Measurements from ENCODE around the gene AKAP13. TPM values are rescaled to one million over a fixed set of nuclear protein-coding genes. Genes with fewer than 3 reads are reported as not detected.
"Not testable (repeated sequence)": the region's sequence is repeated elsewhere in the genome, so short reads cannot be mapped to it uniquely, and the experiment has no call there.

Gene AKAP13
- total RNA-seq, 3 donors from 2014 or later: 67.4 to 78.8 (median 77.0) TPM

DNA sequence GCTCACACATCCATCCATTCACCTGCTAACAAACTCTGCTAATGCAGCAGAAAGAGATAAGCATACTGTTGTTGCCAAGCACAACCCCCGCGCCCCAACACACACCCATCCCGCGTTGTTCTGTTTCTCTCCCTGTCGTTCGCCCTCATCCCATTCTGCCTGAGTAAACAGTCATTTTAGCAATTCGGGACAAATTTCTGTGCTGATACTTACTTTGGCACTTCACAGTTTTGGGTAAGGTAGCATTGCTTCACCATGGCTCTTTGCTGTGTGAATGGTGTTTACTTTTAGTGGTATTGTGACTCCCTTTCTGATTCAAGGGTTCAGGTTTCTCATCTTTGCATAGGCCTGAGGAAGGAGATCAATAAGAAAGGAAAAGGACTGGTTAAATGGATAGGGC lies 149.7 kb downstream of the AKAP13 start:
- H3K4me3 Mint-ChIP-seq: no peak overlapping the region
- peaks cover 51% of the 10 kb centered on the region for H3K4me1 Mint-ChIP-seq (ENCODE audit: low read depth)
- H3K9me3 Mint-ChIP-seq: no peaks in the 10 kb centered on the region
- no peaks in the 10 kb centered on the region for H3K27me3 Mint-ChIP-seq (ENCODE audit: low read depth)
- peaks cover 25% of the 10 kb centered on the region for H3K36me3 Mint-ChIP-seq (ENCODE audit: insufficient read depth)
- DNase-seq (no peak), ATAC-seq (no peak)

DNA sequence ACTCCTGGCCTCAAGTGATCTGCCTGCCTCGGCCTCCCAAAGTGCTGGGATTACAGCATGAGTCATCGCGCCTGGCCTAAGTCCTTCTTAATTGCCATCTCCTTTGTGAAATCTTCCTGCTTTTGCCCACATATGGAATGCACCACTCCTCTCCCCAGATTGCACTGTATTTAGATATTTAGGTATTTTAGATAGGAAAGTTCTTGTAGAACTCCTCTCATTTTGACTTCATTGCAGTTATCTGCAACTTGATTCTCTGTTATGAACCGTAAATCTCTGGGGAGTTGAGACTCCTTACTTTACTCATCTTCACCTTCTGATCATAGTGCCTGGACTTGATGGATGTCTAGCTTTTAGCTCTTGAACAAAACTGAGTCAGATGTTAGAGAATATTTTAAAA lies 150.7 kb downstream of the AKAP13 start:
- H3K4me3 Mint-ChIP-seq: no peak overlapping the region
- H3K36me3 Mint-ChIP-seq (ENCODE audit: insufficient read depth): peaks cover 21% of the 10 kb centered on the region
- DNase-seq (no peak), ATAC-seq (no peak)
- peaks cover 52% of the 10 kb centered on the region for H3K4me1 Mint-ChIP-seq (ENCODE audit: low read depth)
- H3K9me3 Mint-ChIP-seq: no peaks in the 10 kb centered on the region
- H3K27me3 Mint-ChIP-seq (ENCODE audit: low read depth): no peaks in the 10 kb centered on the region

DNA sequence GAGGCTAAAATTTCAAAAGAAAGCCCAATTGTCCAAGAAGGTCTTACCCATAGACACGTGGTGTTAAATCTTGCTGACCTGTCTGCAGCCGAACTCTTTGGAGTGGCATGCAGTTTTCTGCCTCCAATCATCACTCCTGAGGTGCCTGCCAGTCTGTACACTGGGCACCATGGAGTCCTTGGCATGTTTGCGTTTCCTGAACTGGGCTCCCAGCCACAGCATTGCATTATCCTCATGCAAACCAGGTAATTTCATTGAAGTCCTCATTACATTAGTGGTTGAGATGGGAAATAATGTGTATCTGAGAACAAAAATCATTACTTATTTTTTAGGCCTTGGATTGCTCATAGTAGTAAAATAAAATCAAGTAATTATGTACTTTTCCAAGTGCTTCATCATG lies 152.3 kb downstream of the AKAP13 start:
- no peaks in the 10 kb centered on the region for H3K9me3 Mint-ChIP-seq
- peaks cover 26% of the 10 kb centered on the region for H3K36me3 Mint-ChIP-seq (ENCODE audit: insufficient read depth)
- ATAC-seq (no peak), DNase-seq (no peak)
- no peaks in the 10 kb centered on the region for H3K27me3 Mint-ChIP-seq (ENCODE audit: low read depth)
- H3K4me1 Mint-ChIP-seq (ENCODE audit: low read depth): peaks cover 51% of the 10 kb centered on the region
- no peak overlapping the region for H3K4me3 Mint-ChIP-seq

DNA sequence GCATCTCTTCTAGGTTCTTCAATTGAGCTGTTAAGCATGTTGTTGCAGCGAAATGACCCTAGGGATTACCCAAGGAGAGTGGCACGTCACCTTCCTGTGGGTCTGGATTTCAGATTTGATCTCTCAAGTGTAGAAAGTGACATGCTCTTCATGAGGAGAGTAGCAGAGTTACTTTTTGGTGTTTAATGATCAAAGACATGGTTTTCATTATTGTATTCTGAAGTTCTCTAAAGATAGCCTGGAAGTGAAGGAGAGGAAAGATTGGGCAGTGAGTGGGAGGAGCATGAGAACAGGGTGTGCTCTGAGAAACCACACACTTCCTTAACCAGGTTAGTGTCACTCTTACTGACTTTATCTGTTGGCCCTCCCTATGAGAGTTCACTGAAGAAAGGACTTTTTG lies 153.6 kb downstream of the AKAP13 start:
- DNase-seq (no peak), ATAC-seq (peak; percentile 77 to 81)
- Mint-ChIP-seq H3K9me3 (no peaks in the 10 kb centered on the region), H3K4me3 (no peak overlapping the region), H3K4me1 (ENCODE audit: low read depth) (peaks cover 51% of the 10 kb centered on the region), H3K27me3 (ENCODE audit: low read depth) (no peaks in the 10 kb centered on the region), H3K36me3 (ENCODE audit: insufficient read depth) (peaks cover 26% of the 10 kb centered on the region)

DNA sequence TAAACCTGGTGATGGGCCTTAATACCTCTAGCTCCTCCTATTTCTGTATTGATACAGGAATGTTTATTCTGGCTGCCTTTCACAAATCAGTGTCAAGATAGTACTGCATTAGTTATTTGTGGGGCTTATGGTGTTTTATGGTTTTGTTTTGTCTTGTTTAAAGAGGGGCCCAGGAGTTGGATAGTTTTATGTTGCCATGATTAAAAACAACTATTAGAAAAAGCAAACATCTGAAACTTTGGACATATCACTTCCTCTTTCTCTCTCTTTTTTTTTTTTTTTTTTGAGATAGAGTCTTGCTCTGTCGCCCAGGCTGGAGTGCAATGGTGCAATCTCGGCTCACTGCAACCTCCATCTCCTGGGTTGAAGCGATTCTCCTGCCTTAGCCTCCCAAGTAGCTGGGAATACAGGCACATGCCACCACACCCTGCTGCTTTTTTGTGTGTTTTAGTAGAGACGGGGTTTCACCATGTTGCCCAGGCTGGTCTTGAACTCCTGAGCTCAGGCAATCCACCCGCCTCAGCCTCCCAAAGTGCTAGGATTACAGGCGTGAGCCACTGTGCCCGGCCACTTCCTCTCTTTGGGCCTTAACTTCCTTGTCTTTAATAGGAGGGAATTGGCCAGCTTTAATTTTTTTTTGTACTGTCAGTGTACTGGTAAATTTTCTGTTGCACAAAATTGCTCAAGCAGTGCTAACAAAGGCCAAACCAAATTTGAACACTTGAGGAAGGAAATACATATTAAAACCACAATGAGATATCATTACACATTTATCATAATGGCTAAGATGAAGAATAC lies 155.3 kb downstream of the AKAP13 start:
- ATAC-seq; H3K9me3 Mint-ChIP-seq; H3K27me3 Mint-ChIP-seq (ENCODE audit: low read depth); DNase-seq; H3K4me3 Mint-ChIP-seq: not testable (repeated sequence)
- Mint-ChIP-seq H3K36me3 (ENCODE audit: insufficient read depth) (peaks cover 24% of the 10 kb centered on the region), H3K4me1 (ENCODE audit: low read depth) (peaks cover 64% of the 10 kb centered on the region)

DNA sequence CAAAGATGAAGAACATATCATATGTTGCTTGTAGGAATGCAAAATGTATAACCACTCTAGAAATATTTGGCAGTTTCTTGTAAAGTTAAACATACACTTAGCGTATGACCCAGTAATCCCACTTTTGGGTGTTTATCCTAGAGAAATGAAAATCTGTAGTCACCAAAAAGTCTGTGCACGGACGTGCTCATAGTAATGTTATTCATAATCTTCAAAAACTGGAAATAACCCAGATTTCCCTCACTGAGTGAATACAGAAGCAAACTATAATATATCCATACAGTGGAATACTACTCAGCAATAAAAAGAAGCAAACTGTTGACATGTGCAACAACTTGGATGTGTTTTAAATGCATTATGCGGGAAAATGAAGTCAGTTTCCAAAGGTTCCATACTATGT lies 155.9 kb downstream of the AKAP13 start:
- no peaks in the 10 kb centered on the region for H3K27me3 Mint-ChIP-seq (ENCODE audit: low read depth)
- H3K9me3 Mint-ChIP-seq: no peaks in the 10 kb centered on the region
- DNase-seq (no peak), ATAC-seq (no peak)
- no peak overlapping the region for H3K4me3 Mint-ChIP-seq
- H3K4me1 Mint-ChIP-seq (ENCODE audit: low read depth): peaks cover 69% of the 10 kb centered on the region
- H3K36me3 Mint-ChIP-seq (ENCODE audit: insufficient read depth): peaks cover 24% of the 10 kb centered on the region

DNA sequence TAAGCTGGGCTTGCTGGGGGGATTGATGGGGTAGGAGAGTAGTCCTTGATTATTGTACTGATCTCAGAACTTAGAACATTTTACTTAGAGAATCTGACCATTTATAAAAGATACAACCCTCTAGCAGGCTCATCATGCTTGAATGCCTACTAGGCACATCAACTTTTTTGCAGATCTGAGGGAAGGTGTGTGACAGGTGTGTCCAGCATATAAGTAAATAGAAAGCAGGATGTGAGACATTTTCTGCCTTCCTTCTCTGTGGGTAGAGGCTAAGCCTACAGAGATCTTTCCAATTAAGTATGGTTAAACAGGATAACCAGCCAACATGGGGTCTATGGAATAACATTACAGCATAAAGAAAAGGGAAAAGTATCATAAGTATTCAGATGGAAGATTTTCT lies 159.1 kb downstream of the AKAP13 start:
- H3K4me3 Mint-ChIP-seq: no peak overlapping the region
- ATAC-seq (no peak), DNase-seq (no peak)

DNA sequence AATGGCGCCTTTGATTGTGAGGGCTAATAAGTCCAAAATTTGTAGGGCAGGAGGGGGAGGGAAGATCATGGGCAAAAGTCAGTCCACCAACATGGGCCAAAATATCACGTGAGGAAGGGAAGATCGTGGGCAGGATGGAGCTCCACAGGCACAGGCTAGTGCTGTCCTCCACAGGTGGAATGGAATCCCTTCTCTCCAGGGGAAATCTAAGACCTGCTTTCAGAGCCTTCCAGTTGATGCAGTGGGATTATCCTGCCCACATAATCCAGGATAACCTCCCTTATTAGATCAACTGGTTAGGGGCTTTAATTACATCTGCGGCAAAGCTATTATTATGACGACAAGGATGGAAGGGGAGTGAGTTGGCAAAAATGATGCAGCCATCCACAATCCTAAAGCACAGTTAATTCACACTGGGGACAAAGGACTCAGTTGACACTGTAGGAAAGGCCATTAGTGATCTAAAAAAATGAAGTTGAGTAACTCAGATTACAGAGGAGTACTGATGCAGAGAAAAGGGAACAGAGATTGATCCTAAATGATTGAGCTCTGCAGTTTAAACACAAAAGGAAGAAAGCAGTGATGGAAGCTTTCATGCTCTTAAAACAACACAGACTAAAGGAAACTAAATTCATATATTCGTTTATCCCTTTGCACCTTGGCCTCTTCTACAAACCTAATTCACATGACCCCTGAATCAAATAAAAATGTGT lies 159.8 kb downstream of the AKAP13 start:
- H3K4me3 Mint-ChIP-seq: no peak overlapping the region
- H3K27me3 Mint-ChIP-seq (ENCODE audit: low read depth): no peaks in the 10 kb centered on the region
- DNase-seq: no peak
- no peaks in the 10 kb centered on the region for H3K9me3 Mint-ChIP-seq
- peaks cover 15% of the 10 kb centered on the region for H3K36me3 Mint-ChIP-seq (ENCODE audit: insufficient read depth)
- peaks cover 65% of the 10 kb centered on the region for H3K4me1 Mint-ChIP-seq (ENCODE audit: low read depth)
- ATAC-seq: no peak

More for the DNA sequence above, 159.1 kb downstream of the AKAP13 start:
- Mint-ChIP-seq H3K36me3 (ENCODE audit: insufficient read depth) (peaks cover 17% of the 10 kb centered on the region), H3K27me3 (ENCODE audit: low read depth) (no peaks in the 10 kb centered on the region), H3K4me1 (ENCODE audit: low read depth) (peaks cover 70% of the 10 kb centered on the region), H3K9me3 (no peaks in the 10 kb centered on the region)

DNA sequence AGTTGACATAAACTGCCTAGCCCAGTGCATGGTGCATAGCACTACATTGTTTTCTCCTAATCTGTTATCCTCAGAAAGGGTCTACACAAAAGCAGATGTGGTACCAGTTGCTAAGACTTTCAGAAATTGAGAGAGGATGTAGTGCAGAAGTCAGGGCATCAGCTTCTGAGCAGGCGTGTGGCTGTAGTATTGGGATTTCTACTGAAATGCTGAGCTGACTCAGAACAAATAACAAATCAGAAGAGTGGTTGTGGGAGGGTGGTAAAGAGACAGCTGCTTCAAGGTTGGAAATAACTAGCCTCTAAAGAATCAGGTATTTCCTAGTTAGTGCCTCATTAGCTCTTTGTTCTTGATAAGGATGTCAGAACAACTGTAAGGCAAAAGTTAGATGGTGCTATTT lies 161.3 kb downstream of the AKAP13 start:
- Mint-ChIP-seq H3K4me3 (no peak overlapping the region), H3K27me3 (ENCODE audit: low read depth) (no peaks in the 10 kb centered on the region), H3K36me3 (ENCODE audit: insufficient read depth) (peaks cover 12% of the 10 kb centered on the region), H3K4me1 (ENCODE audit: low read depth) (peaks cover 63% of the 10 kb centered on the region), H3K9me3 (no peaks in the 10 kb centered on the region)
- peak; percentile 67 to 72 for ATAC-seq
- no peak for DNase-seq

DNA sequence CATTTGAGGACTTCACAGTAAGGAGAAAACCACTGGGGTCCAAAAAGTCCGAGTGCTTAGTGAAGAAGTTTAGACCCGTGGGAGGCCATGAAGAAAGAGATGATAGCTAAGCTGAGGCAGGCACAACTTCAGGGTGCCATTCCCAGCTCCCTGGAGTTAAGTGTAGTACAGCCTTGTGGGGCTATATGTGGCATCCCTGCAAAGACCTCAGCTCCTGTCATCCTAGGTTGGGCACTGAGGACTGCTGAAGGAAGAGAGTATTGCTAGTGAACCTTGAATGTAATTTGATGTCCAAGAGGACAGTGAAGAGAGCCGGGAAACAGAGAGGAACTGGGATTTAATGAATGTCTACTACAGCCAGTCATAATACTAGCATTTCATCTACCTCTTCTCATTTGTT lies 162.1 kb downstream of the AKAP13 start:
- DNase-seq: no peak
- H3K4me3 Mint-ChIP-seq: peak overlapping the region; percentile 3
- H3K36me3 Mint-ChIP-seq (ENCODE audit: insufficient read depth): peaks cover 15% of the 10 kb centered on the region
- no peaks in the 10 kb centered on the region for H3K27me3 Mint-ChIP-seq (ENCODE audit: low read depth)
- ATAC-seq: no peak
- peaks cover 70% of the 10 kb centered on the region for H3K4me1 Mint-ChIP-seq (ENCODE audit: low read depth)
- H3K9me3 Mint-ChIP-seq: no peaks in the 10 kb centered on the region

DNA sequence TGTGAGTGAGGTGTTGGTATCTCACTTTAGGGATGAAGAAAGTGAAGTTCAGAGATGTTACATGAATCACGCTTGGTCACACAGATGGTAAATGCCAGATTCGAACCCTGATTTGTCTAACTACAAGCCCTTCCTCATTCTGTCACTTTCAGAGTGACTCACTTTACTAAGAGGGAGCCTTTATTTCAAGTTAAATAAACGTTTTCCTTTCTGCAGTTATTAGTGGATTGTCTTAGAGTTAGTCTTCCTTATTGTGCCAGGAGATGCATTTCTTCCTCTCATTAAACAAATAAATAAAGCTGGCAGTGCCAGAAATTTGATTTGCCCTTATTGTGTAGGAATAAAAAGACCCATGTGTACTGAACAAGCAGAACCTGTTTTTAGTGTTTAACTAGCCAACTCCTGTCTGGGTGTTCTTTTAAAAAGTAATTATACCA lies 162.5 kb downstream of the AKAP13 start:
- peak; percentile 91 to 94 for ATAC-seq
- H3K4me3 Mint-ChIP-seq: peak overlapping the region; percentile 3
- H3K9me3 Mint-ChIP-seq: no peaks in the 10 kb centered on the region
- no peaks in the 10 kb centered on the region for H3K27me3 Mint-ChIP-seq (ENCODE audit: low read depth)
- peaks cover 18% of the 10 kb centered on the region for H3K36me3 Mint-ChIP-seq (ENCODE audit: insufficient read depth)
- peaks cover 74% of the 10 kb centered on the region for H3K4me1 Mint-ChIP-seq (ENCODE audit: low read depth)
- no peak for DNase-seq

DNA sequence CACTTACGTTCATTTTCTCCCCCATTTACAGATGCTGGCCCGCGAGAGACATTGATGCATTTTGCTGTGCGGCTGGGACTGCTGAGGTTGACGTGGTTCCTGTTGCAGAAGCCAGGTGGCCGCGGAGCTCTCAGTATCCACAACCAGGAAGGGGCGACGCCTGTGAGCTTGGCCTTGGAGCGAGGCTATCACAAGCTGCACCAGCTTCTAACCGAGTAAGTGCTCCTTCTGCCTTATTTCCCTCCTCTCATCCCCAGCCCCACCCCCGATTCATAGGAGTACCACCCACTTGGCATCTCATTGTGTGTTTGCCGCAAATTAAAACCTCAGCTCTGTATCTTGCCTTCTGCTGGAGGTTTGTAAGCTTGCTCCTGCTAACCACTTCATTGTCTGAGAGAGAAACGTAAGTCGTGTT lies 163.3 kb downstream of the AKAP13 start:
- ATAC-seq: peak in 1 of 2 donors; percentile 18
- DNase-seq: peak; percentile 10
- H3K36me3 Mint-ChIP-seq (ENCODE audit: insufficient read depth): peaks cover 18% of the 10 kb centered on the region
- peak overlapping the region; percentile 17 for H3K4me3 Mint-ChIP-seq
- peaks cover 79% of the 10 kb centered on the region for H3K4me1 Mint-ChIP-seq (ENCODE audit: low read depth)
- no peaks in the 10 kb centered on the region for H3K9me3 Mint-ChIP-seq
- H3K27me3 Mint-ChIP-seq (ENCODE audit: low read depth): no peaks in the 10 kb centered on the region

DNA sequence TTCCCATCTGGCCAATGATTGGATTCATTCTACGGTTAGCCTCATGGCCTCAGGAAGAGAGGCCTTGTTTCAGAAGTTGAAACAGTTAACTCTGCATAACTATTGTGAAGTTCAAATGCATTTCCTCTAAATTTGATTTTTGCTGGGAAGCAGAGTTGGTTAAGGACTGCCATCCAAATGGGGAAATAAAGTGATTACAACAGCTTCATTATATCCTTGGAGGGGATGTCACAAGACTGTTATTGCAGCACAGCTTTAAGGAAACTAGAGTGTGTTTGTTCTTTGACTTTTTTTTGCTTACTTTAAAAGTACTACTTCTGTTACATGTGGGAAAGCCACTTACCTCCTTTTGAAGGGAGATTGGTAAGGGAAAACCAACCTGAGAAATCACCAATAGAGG lies 164.8 kb downstream of the AKAP13 start:
- H3K4me3 Mint-ChIP-seq: no peak overlapping the region
- peaks cover 20% of the 10 kb centered on the region for H3K36me3 Mint-ChIP-seq (ENCODE audit: insufficient read depth)
- H3K4me1 Mint-ChIP-seq (ENCODE audit: low read depth): peaks cover 67% of the 10 kb centered on the region
- ATAC-seq (no peak), DNase-seq (no peak)
- no peaks in the 10 kb centered on the region for H3K9me3 Mint-ChIP-seq
- H3K27me3 Mint-ChIP-seq (ENCODE audit: low read depth): no peaks in the 10 kb centered on the region

DNA sequence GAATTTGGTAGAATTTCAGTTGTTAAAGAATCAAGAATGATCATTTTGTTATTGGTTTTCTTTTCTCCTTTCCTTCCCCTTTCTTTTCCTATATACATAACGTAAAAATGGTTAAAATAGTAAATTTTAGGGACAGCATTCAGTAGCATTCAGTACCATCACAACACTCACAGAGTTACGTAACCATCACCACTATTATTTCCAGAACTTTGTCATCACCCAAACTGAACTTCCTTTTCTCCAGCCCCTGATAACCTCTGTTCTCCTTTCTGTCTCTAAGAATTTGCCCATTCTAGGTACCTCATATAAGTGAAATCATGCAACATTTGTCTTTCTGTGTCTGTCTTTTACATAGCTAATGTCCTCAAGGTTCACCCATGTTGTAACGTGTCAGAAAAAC lies 165.3 kb downstream of the AKAP13 start:
- DNase-seq: no peak
- H3K27me3 Mint-ChIP-seq (ENCODE audit: low read depth): no peaks in the 10 kb centered on the region
- H3K4me3 Mint-ChIP-seq: no peak overlapping the region
- peaks cover 62% of the 10 kb centered on the region for H3K4me1 Mint-ChIP-seq (ENCODE audit: low read depth)
- H3K36me3 Mint-ChIP-seq (ENCODE audit: insufficient read depth): peaks cover 23% of the 10 kb centered on the region
- no peaks in the 10 kb centered on the region for H3K9me3 Mint-ChIP-seq
- no peak for ATAC-seq

DNA sequence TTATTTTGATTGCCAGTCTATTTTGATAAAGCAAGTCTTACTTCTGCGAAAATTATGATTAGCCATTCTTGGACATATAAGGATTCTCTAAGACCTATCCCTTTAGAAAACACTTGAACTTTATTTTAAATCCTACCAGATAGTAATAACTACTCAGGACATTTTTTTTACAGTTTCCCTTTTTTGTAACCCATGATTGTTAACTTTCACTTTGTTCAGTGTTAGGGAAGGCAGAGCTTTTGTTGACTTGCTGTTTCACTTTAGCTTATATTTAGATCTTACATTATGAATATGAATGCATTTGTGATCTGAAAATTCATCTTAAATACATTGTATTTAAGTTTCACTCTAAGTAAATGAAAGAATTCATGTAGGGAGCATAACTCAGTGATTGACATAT lies 167.0 kb downstream of the AKAP13 start:
- DNase-seq (no peak), ATAC-seq (no peak)
- peaks cover 45% of the 10 kb centered on the region for H3K4me1 Mint-ChIP-seq (ENCODE audit: low read depth)
- no peaks in the 10 kb centered on the region for H3K27me3 Mint-ChIP-seq (ENCODE audit: low read depth)
- H3K36me3 Mint-ChIP-seq (ENCODE audit: insufficient read depth): peaks cover 26% of the 10 kb centered on the region
- no peak overlapping the region for H3K4me3 Mint-ChIP-seq
- no peaks in the 10 kb centered on the region for H3K9me3 Mint-ChIP-seq

Data from activated T-cell treated with anti-CD3 and anti-CD28 coated beads, Interleukin-2, amount 50 U/mL, for 4 hours (primary cell).